Nucleus accumbens (tissue), 56 donors: Measurements from ENCODE around the gene ACYP2.
A peak's percentile ranks its signal among the peaks of the same experiment; 100 is the strongest.

Experiments
- DNase-seq, 56 donors: peaks; one replicate each; lab custom pipeline; 2025; lab: John Stamatoyannopoulos, UW

The ACYP2 gene

GRCh38 chr2:54148391-54148790 lies 33.0 kb downstream of the ACYP2 start:
- no peak for DNase-seq

- DNase-seq = no peak
Measured at GRCh38 chr2:54149638-54150441, 34.4 kb downstream of the ACYP2 start.

DNA sequence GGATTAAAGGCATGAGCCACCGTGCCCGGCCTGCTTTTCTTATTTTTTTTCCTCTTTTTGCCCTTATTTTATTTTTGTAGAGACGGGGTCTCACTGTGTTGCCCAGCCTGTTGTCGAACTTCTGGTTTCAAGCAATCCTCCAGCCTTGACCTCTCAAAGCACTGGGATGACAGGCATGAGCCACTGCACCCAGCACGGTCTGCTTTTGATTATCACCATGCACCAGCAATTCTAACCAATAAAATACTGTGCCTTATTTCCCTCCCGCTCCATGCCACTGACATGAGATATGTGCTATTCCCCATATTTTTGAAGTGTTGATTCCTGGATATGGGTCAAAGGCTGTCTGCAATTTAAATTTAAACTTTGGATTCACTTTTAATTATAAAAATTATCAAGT lies 42.9 kb downstream of the ACYP2 start:
- no peak for DNase-seq

DNA sequence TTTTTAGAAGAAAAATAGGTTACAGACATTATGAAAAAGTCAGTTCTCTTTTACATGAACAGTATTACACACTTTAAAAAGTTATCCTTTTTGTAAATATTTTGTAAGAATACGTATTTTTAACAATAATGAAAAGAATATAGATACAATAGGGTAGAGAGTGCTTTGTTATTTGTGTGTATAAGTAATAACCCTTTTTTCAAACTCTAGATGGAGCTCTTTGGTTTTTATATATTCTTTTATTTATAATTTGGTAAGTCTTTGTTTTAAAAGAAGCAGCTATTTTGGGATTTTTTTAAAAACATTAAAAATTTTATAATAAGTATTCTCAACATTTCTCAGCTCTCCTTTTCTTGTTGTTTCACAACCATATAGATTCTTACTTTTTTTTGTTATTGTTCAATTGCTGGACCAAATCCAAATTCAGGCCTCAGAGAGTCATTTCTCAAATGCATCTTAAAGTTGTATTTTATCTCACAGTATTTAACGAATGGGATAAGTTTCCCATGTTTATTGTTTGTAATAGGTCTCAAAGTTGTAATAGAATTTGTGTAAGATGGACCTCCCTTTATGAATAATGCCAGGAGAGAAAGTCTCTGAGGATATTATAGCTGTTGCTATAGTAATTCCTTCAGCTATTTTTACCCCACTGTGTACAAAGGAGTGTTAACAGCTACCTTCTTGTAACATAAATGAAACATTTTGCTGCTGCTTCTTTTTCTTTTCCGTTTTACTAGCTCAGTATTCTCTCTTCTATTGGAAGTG lies 46.4 kb downstream of the ACYP2 start:
- DNase-seq = no peak

GRCh38 chr2:54164106-54164505 lies 48.7 kb downstream of the ACYP2 start:
- no peak for DNase-seq

GRCh38 chr2:54166121-54166773 lies 50.8 kb downstream of the ACYP2 start:
- DNase-seq = no peak

DNA sequence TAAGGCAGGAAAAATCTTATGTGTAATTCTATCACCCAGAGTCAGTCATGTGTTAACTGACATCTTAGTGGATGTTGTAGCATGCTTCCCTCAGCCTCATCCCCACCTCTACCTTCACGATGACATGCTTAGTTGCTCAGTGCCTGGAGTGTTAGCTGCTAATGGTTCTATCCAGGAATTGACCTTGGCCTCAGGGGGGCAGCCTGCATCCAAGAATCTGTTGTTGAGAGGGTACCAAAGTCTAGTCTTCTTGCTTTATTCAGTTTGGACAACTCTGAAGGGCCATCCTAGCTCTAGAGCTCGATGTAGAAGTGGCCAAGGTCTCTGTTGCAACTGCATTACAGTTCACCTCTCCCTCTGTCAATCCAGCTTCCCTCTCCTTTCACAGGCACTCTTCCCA lies 61.2 kb downstream of the ACYP2 start:
- peak in 41 of 56 donors; percentile 1 to 72 (median 19) for DNase-seq

DNA sequence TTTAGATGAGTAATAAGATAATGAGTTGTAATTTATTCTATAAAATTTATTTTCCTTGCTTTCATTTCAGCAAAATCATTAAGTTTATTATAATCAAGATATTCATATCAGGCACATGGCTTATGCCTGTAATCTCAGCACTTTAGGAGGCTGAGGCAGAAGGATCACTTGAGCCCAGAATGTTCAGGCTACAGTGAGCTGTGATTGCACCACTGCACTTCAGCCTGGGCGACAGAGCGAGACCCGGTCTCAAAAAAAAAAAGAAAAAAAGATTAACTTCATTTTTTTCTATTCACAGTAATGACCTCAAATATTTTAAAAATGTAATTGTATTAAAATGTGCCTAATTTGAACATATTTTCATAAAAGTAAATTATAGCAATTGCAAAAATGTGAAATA lies 67.9 kb downstream of the ACYP2 start:
- no peak for DNase-seq

GRCh38 chr2:54183972-54184371 lies 68.6 kb downstream of the ACYP2 start:
- no peak for DNase-seq

- DNase-seq = no peak
Measured at GRCh38 chr2:54185105-54185504, 69.7 kb downstream of the ACYP2 start.

DNA sequence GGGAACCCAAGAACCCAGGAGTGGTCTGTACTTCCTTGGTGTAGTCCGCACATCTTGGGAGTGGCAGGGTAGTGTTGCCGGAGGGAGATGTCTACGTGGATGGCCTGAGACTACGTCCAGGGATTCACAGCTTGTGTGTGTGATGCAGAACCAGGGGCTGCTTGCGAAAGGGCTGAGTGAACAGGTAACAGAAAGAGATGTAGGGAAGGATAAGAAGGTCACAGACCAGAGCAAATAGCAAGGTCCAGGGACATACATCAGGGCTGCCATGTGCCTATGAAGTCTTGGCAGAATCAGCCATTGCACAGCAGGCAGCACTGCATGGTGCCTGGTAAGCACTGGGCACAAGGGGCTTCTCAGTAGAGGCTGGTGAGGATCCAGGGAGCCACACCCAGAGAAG lies 71.9 kb downstream of the ACYP2 start:
- no peak for DNase-seq

- no peak for DNase-seq
Measured at GRCh38 chr2:54189539-54189938, 74.1 kb downstream of the ACYP2 start.

- DNase-seq = no peak
Measured at GRCh38 chr2:54191361-54192135, 76.1 kb downstream of the ACYP2 start.

DNA sequence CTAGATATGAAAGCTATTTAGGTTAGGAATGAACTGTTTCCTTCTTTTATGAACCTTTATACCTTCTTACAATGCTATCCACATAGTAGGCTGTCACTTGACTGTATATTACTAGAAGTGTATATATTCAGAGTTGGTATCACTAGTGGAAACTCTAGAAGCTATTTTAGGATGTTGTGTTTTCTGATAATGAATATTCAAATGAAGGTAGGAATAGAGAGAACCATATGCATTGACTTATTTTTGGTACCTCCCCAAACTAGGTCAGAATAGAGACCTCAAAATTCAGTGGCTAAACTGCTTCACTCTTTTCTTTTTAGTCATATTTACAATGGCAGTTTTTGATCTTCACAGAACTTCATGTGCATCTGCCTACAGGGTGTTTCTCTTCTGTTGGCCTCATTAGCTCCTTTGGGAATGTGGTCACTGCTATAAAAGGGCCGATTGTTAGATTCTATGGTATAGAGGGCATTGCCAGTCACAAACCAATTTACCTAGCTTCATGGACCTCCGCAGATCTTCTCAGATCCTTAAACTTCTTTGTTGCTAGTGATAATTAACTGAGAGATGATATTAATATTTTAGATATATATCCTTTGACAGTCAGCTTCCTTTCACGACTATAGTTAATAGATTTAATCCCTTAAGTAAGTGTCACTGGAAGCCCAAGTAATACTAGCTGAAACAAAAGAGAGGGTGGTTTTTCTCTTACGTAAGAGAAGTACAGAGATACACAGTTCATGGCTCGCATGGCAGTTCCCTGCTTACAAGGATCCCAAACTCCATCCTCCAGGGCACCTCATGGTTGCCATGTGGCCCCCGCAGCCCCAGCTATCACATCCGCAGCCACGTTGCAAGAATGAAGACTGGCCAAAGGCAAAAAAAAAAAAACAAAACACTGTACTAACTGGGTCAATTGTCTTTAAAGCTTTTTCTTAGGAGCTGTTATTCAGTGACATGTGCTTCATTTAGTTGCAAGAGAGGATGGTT lies 79.6 kb downstream of the ACYP2 start:
- DNase-seq = no peak

DNA sequence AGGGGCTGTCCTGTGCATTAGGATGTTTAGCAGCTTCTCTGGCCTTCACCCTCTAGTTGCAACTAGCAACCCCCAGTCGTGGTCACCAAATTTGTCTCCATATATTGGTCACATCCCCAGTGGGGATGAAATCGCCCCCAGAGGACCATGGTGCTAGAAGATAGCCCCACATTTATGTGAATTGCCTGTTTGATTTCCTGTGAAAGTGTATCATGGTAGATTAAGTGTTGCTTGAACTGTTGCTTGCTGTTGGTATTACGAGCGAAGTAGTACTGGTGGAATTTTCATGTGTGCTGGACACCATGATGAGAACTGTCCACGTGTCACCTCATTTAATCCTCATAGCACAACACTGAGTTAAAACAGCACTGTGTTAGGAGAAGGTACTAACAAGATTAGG lies 81.2 kb downstream of the ACYP2 start:
- DNase-seq = no peak

GRCh38 chr2:54204476-54204875 lies 89.1 kb downstream of the ACYP2 start:
- DNase-seq = no peak

GRCh38 chr2:54206596-54206995 lies 91.2 kb downstream of the ACYP2 start:
- DNase-seq = no peak

- no peak for DNase-seq
Measured at GRCh38 chr2:54207666-54208195, 92.3 kb downstream of the ACYP2 start.
